HG02763 (cell line): ENCODE results near the gene MBD3L1.

Experiments used
- ATAC-seq: cut with Tn5 transposase; IDR thresholded peaks from one replicate; pipeline ENCODE4 v1.9.1; 2021; ENCODE audit warnings: mild to moderate bottlenecking, moderate library complexity; ENCODE audit not compliant: unreplicated experiment

MBD3L1 gene

DNA sequence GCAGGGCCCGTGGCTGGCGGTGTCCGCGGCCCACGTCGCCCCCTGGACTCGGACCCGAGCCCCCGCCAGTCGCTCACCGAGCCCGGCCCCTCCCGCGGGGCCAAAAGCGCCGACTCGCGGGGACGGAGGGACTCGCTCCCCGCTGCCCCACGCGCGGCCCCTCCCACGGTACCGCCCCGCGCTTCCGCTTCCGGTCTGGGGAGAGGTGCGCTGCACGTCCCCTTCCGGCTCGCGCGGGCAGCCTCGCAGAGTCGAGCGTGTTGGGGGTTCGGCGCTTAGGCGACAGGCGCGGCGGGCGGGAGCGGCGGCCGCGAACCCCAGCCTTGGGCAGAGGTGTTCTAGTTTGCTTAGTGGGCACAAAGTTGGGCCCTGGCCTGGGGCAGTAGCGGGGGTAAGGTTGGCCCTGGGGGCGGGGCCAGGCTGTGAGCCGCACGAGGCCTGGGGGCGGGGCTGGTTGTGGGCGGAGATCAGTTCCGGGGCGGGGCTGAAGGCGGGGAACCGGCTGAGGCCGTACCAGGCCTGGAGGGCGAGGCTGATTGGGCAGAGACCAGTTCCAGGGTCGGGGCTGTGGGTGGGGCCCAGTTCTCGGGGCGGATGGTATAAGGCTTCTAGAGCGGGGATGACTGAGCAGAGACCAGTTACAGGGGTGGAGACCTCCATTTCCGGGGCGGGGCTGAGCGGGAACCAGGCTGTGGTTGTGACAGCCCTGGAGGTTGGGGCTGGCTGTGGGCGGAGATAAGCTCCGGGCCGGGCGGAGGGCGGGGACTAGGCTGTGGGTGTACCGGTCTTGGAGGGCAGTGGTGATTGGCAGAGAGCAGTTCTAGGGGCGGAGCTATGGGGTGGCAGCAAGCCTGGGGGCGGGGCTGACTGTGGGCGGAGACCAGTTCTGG lies at the start of gene MBD3L1, which contains the start of gene ZNF558:
TSS of gene MBD3L1 (plus strand) at position 246 of the 890 bp plus-strand sequence. CDS start 10,302 bp downstream, outside the sequence.
TSS of gene ZNF558 (minus strand) at position 173 of the 890 bp plus-strand sequence. CDS start 9,645 bp downstream, outside the sequence.
- peak; percentile 85 for ATAC-seq

GRCh38 chr19:8794823-8795222 lies 37.4 kb upstream of the MBD3L1 start:
- no peak for ATAC-seq

GRCh38 chr19:8806661-8807060 lies 25.5 kb upstream of the MBD3L1 start:
- no peak for ATAC-seq

GRCh38 chr19:8811315-8812172 lies 20.6 kb upstream of the MBD3L1 start:
- ATAC-seq, result no peak

- ATAC-seq, result no peak
Observed at GRCh38 chr19:8814176-8814575, 18.0 kb upstream of the MBD3L1 start.

GRCh38 chr19:8815780-8816179 lies 16.4 kb upstream of the MBD3L1 start:
- ATAC-seq, result no peak

DNA sequence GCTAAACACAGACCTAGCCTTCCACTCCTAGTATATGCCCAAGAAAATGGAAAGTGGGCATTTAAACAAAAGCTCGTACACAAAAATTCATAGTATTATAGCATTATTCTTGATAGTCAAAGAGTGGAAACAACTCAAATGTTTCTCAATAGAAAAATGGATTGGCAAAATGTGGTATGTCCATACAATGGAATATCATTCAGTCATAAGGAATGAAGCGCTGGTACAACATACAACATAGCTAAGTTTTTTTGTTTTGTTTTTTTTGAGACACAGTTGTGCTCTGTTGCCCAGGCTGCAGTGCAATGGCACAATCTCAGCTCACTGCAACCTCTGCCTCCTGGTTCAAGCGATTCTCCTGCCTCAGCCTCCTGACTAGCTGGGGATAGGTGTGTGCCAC lies 11.9 kb upstream of the MBD3L1 start:
- no peak for ATAC-seq

GRCh38 chr19:8821748-8822241 lies 10.4 kb upstream of the MBD3L1 start:
- ATAC-seq, result no peak

GRCh38 chr19:8826371-8826770 lies 5.8 kb upstream of the MBD3L1 start:
- no peak for ATAC-seq

- no peak for ATAC-seq
Observed at GRCh38 chr19:8827277-8827676, 4.9 kb upstream of the MBD3L1 start.

DNA sequence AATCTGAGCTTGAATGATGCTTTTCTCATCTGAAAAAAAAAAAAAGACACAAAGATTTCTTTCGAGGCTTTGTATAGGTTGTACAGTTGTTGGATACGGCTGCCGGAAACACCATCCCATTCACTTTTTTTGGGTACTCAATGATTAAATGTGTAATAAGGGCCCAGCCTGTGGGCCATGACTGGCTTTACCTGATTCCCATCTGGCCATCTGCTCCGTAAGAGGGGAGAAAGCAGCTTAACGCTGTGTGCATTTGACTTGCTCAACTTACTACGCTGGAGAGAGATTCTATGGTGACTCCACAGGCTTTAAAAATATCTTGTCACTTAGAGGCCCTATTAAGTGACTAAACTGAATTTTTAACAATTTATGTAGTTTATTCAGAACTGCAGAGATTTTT lies 804 bp upstream of the MBD3L1 start:
- ATAC-seq, result no peak

DNA sequence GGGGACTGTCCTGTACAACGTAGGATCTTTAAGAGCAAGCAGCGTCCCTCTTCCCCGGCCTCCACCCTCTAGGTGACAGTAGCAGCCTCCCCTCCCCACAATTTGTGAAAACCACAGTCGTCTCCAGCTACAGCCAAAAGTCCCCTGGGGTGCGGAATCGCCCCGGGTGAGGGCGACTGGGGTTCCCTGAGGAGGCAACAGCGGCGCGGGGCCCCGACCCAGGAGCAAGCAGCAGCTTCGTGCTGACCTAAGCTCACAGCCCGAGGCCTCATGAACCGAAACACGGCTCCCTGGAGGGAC lies 395 bp upstream of the MBD3L1 start:
- ATAC-seq, result no peak

- no peak for ATAC-seq
Observed at GRCh38 chr19:8835446-8835845, 3.3 kb downstream of the MBD3L1 start.

DNA sequence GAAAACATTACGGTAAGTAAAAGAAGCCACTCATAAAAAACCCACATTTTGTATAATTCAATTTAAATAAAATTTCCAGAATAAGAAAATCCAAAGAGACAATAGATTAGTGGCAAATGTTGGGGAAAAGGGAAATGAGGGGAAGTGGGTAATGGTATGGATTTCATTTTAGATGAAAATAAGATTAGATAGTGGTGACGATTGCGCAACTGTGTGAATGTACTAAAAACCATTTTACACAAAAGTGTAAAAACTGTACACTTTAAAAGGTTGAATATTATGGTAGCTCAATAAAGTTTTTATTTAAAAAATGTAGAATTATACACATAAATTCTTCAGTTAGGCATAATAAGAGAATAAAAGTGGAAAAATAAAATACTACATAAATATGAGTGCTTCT lies 3.7 kb downstream of the MBD3L1 start:
- no peak for ATAC-seq

DNA sequence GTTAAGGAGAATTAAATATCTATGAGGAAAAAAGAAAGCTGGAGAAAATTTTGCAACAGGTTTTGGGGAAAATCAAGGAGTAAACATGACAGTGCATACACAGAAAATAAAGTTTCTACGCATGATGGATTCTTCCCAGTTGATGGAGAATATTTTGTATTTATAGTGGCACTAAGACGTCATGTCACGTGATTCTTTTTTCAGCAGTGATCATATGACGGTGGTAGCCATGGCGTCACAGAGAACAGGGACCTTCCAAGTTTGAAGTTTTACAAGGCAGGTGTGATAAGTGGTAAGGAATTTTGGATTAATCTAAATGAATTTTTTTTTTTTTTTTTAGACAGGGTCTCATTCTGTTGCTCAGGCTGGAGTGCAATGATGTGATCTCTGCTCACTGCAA lies 8.5 kb downstream of the MBD3L1 start:
- no peak for ATAC-seq

DNA sequence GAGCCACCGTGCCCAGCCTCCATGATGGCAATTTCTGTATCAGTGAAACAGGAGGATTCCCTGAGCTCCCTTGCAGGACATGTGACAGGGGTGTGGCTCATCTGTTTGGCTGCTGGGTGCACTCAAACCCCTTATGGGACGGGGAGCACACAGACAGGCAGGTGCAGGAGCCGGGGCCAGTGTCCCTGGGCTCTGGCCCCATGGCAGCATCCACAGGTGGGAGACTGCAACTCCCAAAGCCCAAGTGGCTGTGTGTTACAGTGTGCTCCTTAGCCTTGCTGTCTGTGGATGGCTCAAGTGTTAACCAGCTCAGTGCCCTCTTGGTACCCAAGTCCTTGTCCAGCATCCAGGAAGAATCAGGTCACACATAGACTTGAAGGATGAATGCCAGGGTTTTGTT lies 14.6 kb downstream of the MBD3L1 start:
- no peak for ATAC-seq

DNA sequence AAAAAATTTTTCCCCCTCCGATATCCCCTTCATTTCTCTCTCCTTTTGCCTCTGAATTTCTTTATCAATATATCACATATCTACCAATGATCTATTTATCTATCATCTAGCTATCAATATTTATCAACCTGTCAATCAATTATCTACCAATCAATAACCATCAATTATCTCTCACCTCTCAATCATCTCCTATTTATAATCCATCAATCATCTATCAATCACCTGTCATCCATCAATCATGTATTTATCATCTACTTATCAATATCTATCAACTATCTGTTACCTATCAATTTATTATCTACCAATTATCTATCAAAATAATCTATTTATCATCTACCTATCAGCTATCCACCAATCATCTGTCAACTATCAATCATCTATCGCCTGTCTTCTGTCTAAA lies 17.1 kb downstream of the MBD3L1 start:
- no peak for ATAC-seq

DNA sequence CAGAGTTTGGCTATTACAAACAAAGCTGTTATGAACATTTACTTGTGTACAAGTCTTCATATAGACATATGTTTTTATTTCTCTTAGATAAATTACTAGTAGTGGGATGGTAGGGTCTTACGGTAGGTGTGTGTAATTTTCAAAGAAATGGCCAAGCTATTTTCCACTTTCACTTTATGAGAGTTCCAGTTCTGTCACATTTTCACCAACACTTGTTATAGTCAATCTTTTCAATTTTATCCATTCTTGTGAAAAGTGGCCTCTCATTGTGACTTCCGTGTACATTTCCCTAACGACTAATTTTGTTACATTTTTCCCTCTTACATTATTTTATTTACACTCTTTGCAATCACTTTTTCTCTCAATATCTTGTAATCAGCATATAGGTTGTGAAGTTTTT lies 18.3 kb downstream of the MBD3L1 start:
- no peak for ATAC-seq

- ATAC-seq, result no peak
Observed at GRCh38 chr19:8858260-8858659, 26.1 kb downstream of the MBD3L1 start.

DNA sequence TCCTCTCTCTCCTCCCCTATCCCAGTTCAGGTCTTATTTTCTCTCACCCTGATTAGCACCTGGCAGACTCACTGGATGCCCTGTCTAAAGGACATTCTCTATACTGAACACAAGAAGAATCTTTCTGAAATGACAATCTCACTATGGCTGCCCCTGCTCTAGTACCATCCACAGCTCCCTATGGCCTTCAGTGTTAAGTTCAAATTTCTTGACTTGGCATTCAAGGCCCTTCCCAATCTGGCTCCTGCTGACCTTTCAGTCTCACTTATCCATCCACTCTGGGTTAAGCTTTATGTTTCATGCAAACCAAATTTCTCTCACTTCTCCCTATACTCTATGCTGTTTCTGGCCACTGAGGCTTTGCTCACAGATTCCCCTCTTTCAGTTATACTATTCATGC lies 34.2 kb downstream of the MBD3L1 start:
- ATAC-seq, result no peak

GRCh38 chr19:8877854-8878705 lies 45.9 kb downstream of the MBD3L1 start:
- ATAC-seq, result no peak
